Liver (tissue), 3 donors: ENCODE data around the gene SLC6A14.

Source experiments
- CTCF ChIP-seq: fragments of 150-350 bp; IDR thresholded peaks from 2 replicates; pipeline ENCODE4 v1.5.1; 2017; ENCODE audit warnings: improper control_type of control experiment, low read depth, low read length; ENCODE audit not compliant: missing input control
- EGR1 ChIP-seq, 2 donors: IDR thresholded peaks; 2 replicates each; pipeline ENCODE4 v1.6.1; 2016 to 2018; ENCODE audit warnings: antibody characterized with exemption in 2 of 2, low read depth in 2 of 2
- HNF4A ChIP-seq, 2 donors: conservative IDR thresholded peaks; 2 replicates each; pipeline ENCODE4 v1.6.1; 2016; ENCODE audit warnings: antibody characterized with exemption in 2 of 2, mild to moderate bottlenecking in 2 of 2
- HNF4G ChIP-seq: IDR thresholded peaks from 2 replicates; pipeline ENCODE4 v1.6.1; 2016; ENCODE audit warnings: antibody characterized with exemption
- JUND ChIP-seq, 2 donors: IDR thresholded peaks; 2 replicates each; pipeline ENCODE4 v1.6.1; 2016; ENCODE audit warnings: antibody characterized with exemption in 2 of 2
- MAX ChIP-seq: IDR thresholded peaks from 2 replicates; pipeline ENCODE4 v1.6.1; 2016; ENCODE audit warnings: antibody characterized with exemption
- RAD21 ChIP-seq, 2 donors: IDR thresholded peaks; 2 replicates each; pipeline ENCODE4 v1.6.1; 2016; ENCODE audit warnings: antibody characterized with exemption in 2 of 2, mild to moderate bottlenecking in 2 of 2
- REST ChIP-seq: IDR thresholded peaks from 2 replicates; pipeline ENCODE4 v1.6.1; 2016; ENCODE audit warnings: antibody characterized with exemption, mild to moderate bottlenecking
- RXRA ChIP-seq, 2 donors: IDR thresholded peaks; 2 replicates each; pipeline ENCODE4 v1.6.1; 2017 to 2018; ENCODE audit warnings: antibody characterized with exemption in 2 of 2, mild to moderate bottlenecking in 1 of 2
- SP1 ChIP-seq: IDR thresholded peaks from 2 replicates; pipeline ENCODE4 v1.6.1; 2018; ENCODE audit warnings: antibody characterized with exemption, mild to moderate bottlenecking
- TAF1 ChIP-seq: conservative IDR thresholded peaks from 2 replicates; pipeline ENCODE4 v1.6.1; 2016; ENCODE audit warnings: antibody characterized with exemption, mild to moderate bottlenecking
- YY1 ChIP-seq: IDR thresholded peaks from 2 replicates; pipeline ENCODE4 v1.6.1; 2016; ENCODE audit warnings: antibody characterized with exemption, mild to moderate bottlenecking
- donor health status: healthy.
- donor health status: healthy.

GRCh38 chrX:116449156-116449555 is 12.8 kb downstream of the SLC6A14 start:
- TF ChIP-seq CTCF (no peak), SP1 (no peak), RAD21 (IDR thresholded peaks at IDR 0.05) (no peak), YY1 (no peak), RXRA (IDR thresholded peaks at IDR 0.05) (no peak), REST (no peak), TAF1 (no peak), MAX (no peak), HNF4A (conservative IDR thresholded peaks at IDR 0.05) (no peak), HNF4G (no peak), EGR1 (IDR thresholded peaks at IDR 0.05; ENCODE audit: low read depth in 2 of 2) (no peak), JUND (IDR thresholded peaks at IDR 0.05) (no peak)
